Thoracic aorta (tissue), 2 donors: ENCODE data around the gene RTN4IP1. TPM values are rescaled to one million over a fixed set of nuclear protein-coding genes. Genes with fewer than 3 reads are reported as not detected.

ENCODE experiments used
- ATAC-seq: fragments of 150-250 bp; one replicate; pipeline ENCODE4 v1.8.0; 2017; ENCODE audit warnings: low read depth; ENCODE audit not compliant: insufficient number of reproducible peaks, low FRiP score
- DNase-seq: peaks from one replicate; pipeline ENCODE4 v3.0.0-alpha.2; 2020; ENCODE audit warnings: low spot score
- H3K27ac ChIP-seq, 2 donors: fragments of 200-600 bp; sonication (generic); 1 replicate in 1 of 2; 2 replicates in 1 of 2; pipeline ENCODE4 v1.5.1; 2016; ENCODE audit warnings: mild to moderate bottlenecking in 2 of 2, moderate library complexity in 2 of 2
- H3K27me3 ChIP-seq: fragments of 200-600 bp; sonication (generic); replicated peaks from 2 replicates; pipeline ENCODE4 v1.6.0; 2016; ENCODE audit warnings: mild to moderate bottlenecking; ENCODE audit not compliant: insufficient read depth
- H3K36me3 ChIP-seq: fragments of 200-600 bp; sonication (generic); one replicate; pipeline ENCODE4 v1.5.1; 2016
- H3K4me1 ChIP-seq, 2 donors: fragments of 200-600 bp; sonication (generic); 1 replicate in 1 of 2; 2 replicates in 1 of 2; pipeline versions ENCODE4 v1.5.1 to v1.6.0; 2016; ENCODE audit warnings: low read depth in 2 of 2, mild to moderate bottlenecking in 1 of 2; ENCODE audit not compliant: control insufficient read depth in 1 of 2
- H3K4me3 ChIP-seq: fragments of 200-600 bp; sonication (generic); 2 replicates; pipeline ENCODE4 v1.5.1; 2016; ENCODE audit warnings: mild to moderate bottlenecking
- H3K9me3 ChIP-seq: fragments of 200-600 bp; sonication (generic); 2 replicates; pipeline ENCODE4 v1.5.1; 2016
- total RNA-seq, 2 donors: library from RNA; depleted of rRNA; stranded (reverse); fragments of >200 nt; gene quantifications; one replicate each; pipeline versions ENCODE4 v1.1.0 to v1.2.3, GENCODE V29; 2016
- TF ChIP-seq, protein P1 (sequence below): fragments of 200-600 bp; sonication (generic); IDR thresholded peaks from one replicate; pipeline ENCODE4 v1.5.1; 2019; ENCODE audit warnings: antibody characterized with exemption

RTN4IP1 gene
- total RNA-seq, 2 donors from 2014 or later, result 1.3 to 10.7 TPM

DNA sequence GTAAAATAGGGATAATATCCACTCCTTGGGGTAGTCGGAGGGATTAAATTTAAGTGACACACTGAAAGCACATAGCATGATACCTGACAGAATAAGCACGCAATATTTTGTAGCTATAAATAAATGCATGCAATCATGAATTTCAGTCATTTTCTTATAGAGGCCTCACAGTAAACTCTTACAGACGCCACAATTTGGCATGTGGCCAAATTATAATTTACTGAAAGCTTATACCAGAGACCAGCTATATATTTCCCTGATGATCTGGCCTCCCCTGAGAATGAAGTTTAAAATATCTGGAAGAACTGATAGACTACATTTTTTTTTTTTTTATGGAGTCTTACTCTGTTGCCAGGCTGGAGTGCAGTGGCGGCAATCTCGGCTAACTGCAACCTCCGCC is 40.9 kb upstream of the RTN4IP1 start:
- Histone ChIP-seq H3K4me1 (no peaks in the 10 kb centered on the region), H3K4me3 (no peak overlapping the region), H3K36me3 (peaks cover 4% of the 10 kb centered on the region), H3K27ac (no peak overlapping the region), H3K9me3 (no peaks in the 10 kb centered on the region), H3K27me3 (no peaks in the 10 kb centered on the region)
- no peak for ATAC-seq
- DNase-seq, result no peak
- TF ChIP-seq, protein P1, sequence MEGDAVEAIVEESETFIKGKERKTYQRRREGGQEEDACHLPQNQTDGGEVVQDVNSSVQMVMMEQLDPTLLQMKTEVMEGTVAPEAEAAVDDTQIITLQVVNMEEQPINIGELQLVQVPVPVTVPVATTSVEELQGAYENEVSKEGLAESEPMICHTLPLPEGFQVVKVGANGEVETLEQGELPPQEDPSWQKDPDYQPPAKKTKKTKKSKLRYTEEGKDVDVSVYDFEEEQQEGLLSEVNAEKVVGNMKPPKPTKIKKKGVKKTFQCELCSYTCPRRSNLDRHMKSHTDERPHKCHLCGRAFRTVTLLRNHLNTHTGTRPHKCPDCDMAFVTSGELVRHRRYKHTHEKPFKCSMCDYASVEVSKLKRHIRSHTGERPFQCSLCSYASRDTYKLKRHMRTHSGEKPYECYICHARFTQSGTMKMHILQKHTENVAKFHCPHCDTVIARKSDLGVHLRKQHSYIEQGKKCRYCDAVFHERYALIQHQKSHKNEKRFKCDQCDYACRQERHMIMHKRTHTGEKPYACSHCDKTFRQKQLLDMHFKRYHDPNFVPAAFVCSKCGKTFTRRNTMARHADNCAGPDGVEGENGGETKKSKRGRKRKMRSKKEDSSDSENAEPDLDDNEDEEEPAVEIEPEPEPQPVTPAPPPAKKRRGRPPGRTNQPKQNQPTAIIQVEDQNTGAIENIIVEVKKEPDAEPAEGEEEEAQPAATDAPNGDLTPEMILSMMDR, result no peak

DNA sequence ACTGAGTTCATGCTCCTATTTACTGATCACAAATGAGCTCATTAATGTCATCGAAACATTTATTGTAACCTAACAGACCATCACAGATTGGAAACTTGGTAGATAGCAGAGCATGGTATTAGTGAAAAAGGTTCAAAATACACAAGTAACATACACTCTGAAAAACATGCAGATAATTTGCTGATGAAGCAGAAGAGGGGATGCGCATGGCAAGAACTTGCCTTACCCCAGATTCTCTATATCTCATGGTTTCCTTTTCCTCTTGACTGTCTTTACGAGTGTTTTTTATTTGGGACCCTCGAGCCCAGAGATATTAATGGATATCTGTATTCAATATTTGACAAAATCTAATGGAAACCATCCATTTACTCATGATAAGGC is 37.7 kb upstream of the RTN4IP1 start:
- Histone ChIP-seq H3K4me3 (no peak overlapping the region), H3K9me3 (no peaks in the 10 kb centered on the region), H3K27ac (no peak overlapping the region), H3K36me3 (peaks cover 4% of the 10 kb centered on the region), H3K27me3 (no peaks in the 10 kb centered on the region), H3K4me1 (no peaks in the 10 kb centered on the region)
- no peak for DNase-seq
- no peak for ATAC-seq
- TF ChIP-seq, protein P1, result no peak

DNA sequence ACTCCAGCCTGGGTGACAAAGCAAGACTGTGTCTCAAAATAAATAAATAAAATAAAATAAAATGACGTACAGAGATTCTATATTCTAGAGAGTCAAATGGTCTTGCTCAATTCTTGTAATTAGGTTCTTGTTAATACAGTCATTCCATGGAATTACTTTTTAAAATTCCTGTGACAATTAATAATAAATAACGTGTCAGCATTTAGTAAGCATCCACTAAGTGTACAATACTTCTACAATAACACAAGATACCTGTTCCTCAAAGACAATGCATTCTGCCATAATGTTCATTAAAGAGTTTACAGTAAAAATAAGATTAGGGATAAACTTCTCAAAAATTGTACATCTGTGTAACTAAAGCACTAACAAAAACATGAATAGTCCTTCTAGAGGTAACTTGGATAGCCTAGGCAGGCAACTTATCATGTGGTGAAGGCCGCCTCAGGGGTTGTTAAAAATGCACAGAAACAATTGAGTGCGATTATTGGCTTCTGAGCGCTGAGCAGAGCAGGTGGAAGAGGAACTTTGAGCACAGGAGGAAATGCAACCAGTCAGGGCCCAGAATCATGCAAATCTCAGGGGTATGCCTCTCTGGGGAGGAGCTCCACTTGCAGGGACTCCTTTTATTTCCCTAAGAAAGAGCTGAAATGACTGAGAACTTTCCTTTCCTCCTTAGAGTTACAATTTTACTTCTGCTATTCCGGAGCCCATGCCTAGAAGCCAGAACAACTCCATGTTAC is 37.2 kb upstream of the RTN4IP1 start:
- Histone ChIP-seq H3K36me3 (peaks cover 4% of the 10 kb centered on the region), H3K27me3 (no peaks in the 10 kb centered on the region), H3K4me1 (no peaks in the 10 kb centered on the region), H3K27ac (no peak overlapping the region), H3K9me3 (no peaks in the 10 kb centered on the region), H3K4me3 (no peak overlapping the region)
- ATAC-seq, result no peak
- DNase-seq, result no peak
- TF ChIP-seq, protein P1, result no peak

DNA sequence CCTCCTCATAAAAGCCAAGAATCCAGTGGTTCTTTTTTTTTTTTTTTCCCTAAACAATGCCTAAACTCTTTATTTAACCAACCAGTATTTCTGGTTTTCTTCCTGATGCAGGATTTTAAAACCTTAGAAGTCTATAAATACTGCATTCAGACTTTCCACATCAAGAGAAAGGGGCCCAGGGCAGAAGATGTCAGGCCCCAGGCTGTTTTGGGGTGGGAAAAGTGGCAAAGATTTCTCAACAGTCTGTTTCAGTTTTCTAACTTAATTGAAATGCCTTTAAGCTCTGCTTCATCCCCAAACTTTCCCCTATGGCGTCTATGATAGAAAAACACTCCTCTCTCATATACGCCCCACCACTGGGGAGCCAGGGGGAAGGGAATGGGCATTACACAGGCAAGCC is 33.2 kb upstream of the RTN4IP1 start:
- Histone ChIP-seq H3K4me1 (no peaks in the 10 kb centered on the region), H3K27ac (no peak overlapping the region), H3K9me3 (peaks cover 3% of the 10 kb centered on the region), H3K4me3 (no peak overlapping the region), H3K27me3 (no peaks in the 10 kb centered on the region), H3K36me3 (peaks cover 9% of the 10 kb centered on the region)
- no peak for DNase-seq
- no peak for ATAC-seq
- TF ChIP-seq, protein P1, result no peak

DNA sequence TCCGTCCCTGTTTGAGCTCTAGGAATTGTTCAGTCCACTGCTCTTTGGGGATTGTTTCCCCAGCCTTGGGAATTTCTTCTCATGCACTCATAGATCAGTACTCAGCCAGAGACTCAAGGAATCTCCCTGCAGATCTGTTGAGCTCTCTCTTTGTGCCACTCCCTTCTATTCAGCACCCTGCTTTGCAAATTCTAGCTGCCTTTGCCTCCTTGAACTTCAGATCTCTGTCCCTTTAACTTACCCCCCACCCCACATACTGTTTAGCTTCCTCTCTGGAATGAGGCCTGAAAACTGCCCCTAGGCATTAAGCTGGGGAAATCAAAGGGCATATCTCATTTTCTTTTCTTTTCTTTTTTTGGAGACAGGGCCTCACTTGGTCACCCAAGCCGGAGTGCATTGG is 30.6 kb upstream of the RTN4IP1 start:
- TF ChIP-seq, protein P1, result no peak
- ATAC-seq (no peak), DNase-seq (no peak)
- Histone ChIP-seq H3K4me3 (no peak overlapping the region), H3K9me3 (peaks cover 3% of the 10 kb centered on the region), H3K36me3 (peaks cover 14% of the 10 kb centered on the region), H3K27me3 (no peaks in the 10 kb centered on the region), H3K4me1 (no peaks in the 10 kb centered on the region), H3K27ac (no peak overlapping the region)
